GM06990 (cell line): ENCODE results near the gene LYPLA2.
A peak's percentile ranks its signal among the peaks of the same experiment; 100 is the strongest.

Experiments
- DNase-seq: peaks from one replicate; pipeline ENCODE4 v3.0.0-alpha.2; 2011; ENCODE audit not compliant: insufficient read length; ENCODE audit errors: extremely low read depth
- H3K27me3 ChIP-seq: replicated peaks from 2 replicates; pipeline ENCODE4 v1.6.0; 2011; ENCODE audit warnings: low read length; ENCODE audit not compliant: control insufficient read depth, insufficient read depth
- H3K36me3 ChIP-seq: 2 replicates; pipeline ENCODE4 v1.5.1; 2011; ENCODE audit warnings: low read length; ENCODE audit not compliant: control insufficient read depth, insufficient read depth
- H3K4me3 ChIP-seq: replicated peaks from 2 replicates; pipeline ENCODE4 v1.5.1; 2011; ENCODE audit warnings: low read depth, mild to moderate bottlenecking, control low read depth, low read length
- CTCF ChIP-seq: IDR thresholded peaks from 2 replicates; pipeline ENCODE4 v1.5.1; 2011; ENCODE audit warnings: low read length, control low read depth, mild to moderate bottlenecking, inconsistent platforms; ENCODE audit not compliant: insufficient read depth, poor library complexity, severe bottlenecking

Gene LYPLA2

GRCh38 chr1:23757812-23758211 is 33.1 kb upstream of the LYPLA2 start:
- Histone ChIP-seq H3K36me3 (peaks cover 47% of the 10 kb centered on the region), H3K27me3 (no peaks in the 10 kb centered on the region), H3K4me3 (no peak overlapping the region)
- DNase-seq: no peak
- TF ChIP-seq CTCF: no peak

GRCh38 chr1:23759277-23759676 is 31.7 kb upstream of the LYPLA2 start:
- Histone ChIP-seq H3K36me3 (peaks cover 41% of the 10 kb centered on the region), H3K27me3 (no peaks in the 10 kb centered on the region), H3K4me3 (no peak overlapping the region)
- no peak for TF ChIP-seq CTCF
- DNase-seq: no peak

- no peaks in the 10 kb centered on the region for H3K27me3 ChIP-seq
- DNase-seq: no peak
- peaks cover 23% of the 10 kb centered on the region for H3K36me3 ChIP-seq
- TF ChIP-seq CTCF: no peak
- H3K4me3 ChIP-seq: no peak overlapping the region
These were observed 27.8 kb upstream of the LYPLA2 start for GRCh38 chr1:23763041-23763577.

GRCh38 chr1:23768733-23769132 is 22.2 kb upstream of the LYPLA2 start:
- H3K4me3 ChIP-seq: no peak overlapping the region

GRCh38 chr1:23772049-23772853 is 18.7 kb upstream of the LYPLA2 start:
- DNase-seq: no peak
- peak; percentile 97 for TF ChIP-seq CTCF
- Histone ChIP-seq H3K27me3 (no peaks in the 10 kb centered on the region), H3K4me3 (no peak overlapping the region), H3K36me3 (peaks cover 1% of the 10 kb centered on the region)

More at GRCh38 chr1:23768733-23769132, 22.2 kb upstream of the LYPLA2 start:
- no peak for DNase-seq
- no peaks in the 10 kb centered on the region for H3K27me3 ChIP-seq
- TF ChIP-seq CTCF: no peak
- H3K36me3 ChIP-seq: peaks cover 1% of the 10 kb centered on the region

- Histone ChIP-seq H3K4me3 (no peak overlapping the region), H3K27me3 (no peaks in the 10 kb centered on the region), H3K36me3 (peaks cover 1% of the 10 kb centered on the region)
- DNase-seq: no peak
- no peak for TF ChIP-seq CTCF
These were observed 18.1 kb upstream of the LYPLA2 start for GRCh38 chr1:23772854-23773242.
